Heart right ventricle (tissue), 16 donors: ENCODE results near the gene ARID5B. TPM values are rescaled to one million over a fixed set of nuclear protein-coding genes. Genes with fewer than 3 reads are reported as not detected.
A peak's percentile ranks its signal among the peaks of the same experiment; 100 is the strongest.

Experiments
- ATAC-seq, 8 donors: fragments of 200-7000 bp; cut with Tn5 transposase; one replicate each; pipeline ENCODE4 v1.9.1; 2020; ENCODE audit warnings: mild to moderate bottlenecking in 8 of 8, moderate library complexity in 8 of 8, moderate number of reproducible peaks in 1 of 8
- DNase-seq, 2 donors: peaks; one replicate each; pipeline ENCODE4 v3.0.0-alpha.2; 2020
- H3K27ac ChIP-seq, 10 donors: fragments of 200-600 bp; sonication (generic) in 2 of 10; one replicate each; pipeline versions ENCODE4 v1.5.0 to v1.8.0; 2020 to 2022; ENCODE audit warnings: mild to moderate bottlenecking in 3 of 10
- H3K27me3 ChIP-seq, 7 donors: fragments of 200-600 bp; one replicate each; pipeline ENCODE4 v1.8.0; 2021 to 2022; ENCODE audit warnings: mild to moderate bottlenecking in 2 of 7
- H3K36me3 ChIP-seq, 9 donors: fragments of 200-600 bp; sonication (generic) in 1 of 9; one replicate each; pipeline versions ENCODE4 v1.5.0 to v1.8.0; 2020 to 2022; ENCODE audit warnings: mild to moderate bottlenecking in 2 of 9
- H3K4me1 ChIP-seq, 9 donors: fragments of 200-600 bp; sonication (generic) in 1 of 9; one replicate each; pipeline versions ENCODE4 v1.5.0 to v1.8.0; 2020 to 2022; ENCODE audit warnings: mild to moderate bottlenecking in 4 of 9
- H3K4me3 ChIP-seq, 10 donors: fragments of 200-600 bp; sonication (generic) in 2 of 10; one replicate each; pipeline versions ENCODE4 v1.5.0 to v1.8.0; 2020 to 2022; ENCODE audit warnings: mild to moderate bottlenecking in 7 of 10, moderate library complexity in 2 of 10
- H3K9me3 ChIP-seq, 11 donors: fragments of 200-600 bp in 10 of 11; sonication (generic) in 2 of 11; one replicate each; pipeline versions ENCODE4 v1.5.0 to v1.8.0; 2013 to 2022; ENCODE audit warnings: mild to moderate bottlenecking in 2 of 11, control low read depth in 1 of 11, moderate library complexity in 1 of 11
- CTCF ChIP-seq, 9 donors: fragments of 200-600 bp; sonication (generic) in 2 of 9; IDR thresholded peaks; one replicate each; pipeline versions ENCODE4 v1.5.0 to v1.8.0; 2021 to 2022; ENCODE audit warnings: antibody characterized with exemption in 9 of 9, mild to moderate bottlenecking in 5 of 9, moderate library complexity in 1 of 9
- WGBS, 2 donors: extraction: QIAGEN DNeasy Blood & Tissue Kit; methylation state at CpG; one replicate each; pipeline ENCODE4 v1.1.7; 2013; ENCODE audit warnings: inconsistent platforms in 1 of 2; 5-methylcytosine and 5-hydroxymethylcytosine counted together
- intact Hi-C, 10 donors: fragments of 100-400 bp; cut with DNase I; formaldehyde crosslinking; loops; one replicate each; pipeline versions ENCODE4 v1.11.1 to v1.14.2; 2022
- polyA plus RNA-seq, 2 donors: library from polyadenylated mRNA; stranded (reverse); fragments of 200-250 nt; gene quantifications; one replicate each; pipeline ENCODE4 v1.2.3, GENCODE V29; 2013
- total RNA-seq, 10 donors: library from RNA; stranded (reverse); fragmentation: NEBNext Ultra II Directional in 3 of 10; extraction: Animal tissue kit (Norgen Biotek cat#: 25700) in 3 of 10; gene quantifications; one replicate each; pipeline versions ENCODE4 v1.2.1 to v1.2.4, GENCODE V29; 2021 to 2023
- donor health status: Arrhythmogenic right ventricular cardiomyopathy.
- donor health status: ischemic (EF 13 %, LVEDD 7.1; RV severe dilation, severe dysfunction).
- donor health status: healthy with polysubstance abuse.
- donor health status: DM: no; HTN: yes; CAD: no.
- donor health status: DM: no; HTN: no; CAD: no.
- donor health status: ischemic (EF 25% LVEDD 6.9; RV normal size, moderate dysfunction).
- donor health status: ischemic (EF 25% LVEDD 5.7; RV mildly dilated, moderate dysfunction).
- donor health status: healthy.
- donor health status: DM: yes; HTN: yes; CAD: no.
- donor health status: Ischemic cardiomyopathy.
- donor health status: ischemic (EF 35%, LVEDD 5.7; RV mildly dilated, moderate dysfunction).
- donor health status: nonischemic (EF 11% LVEDD 7.7; RV severe dilation, severe dysfunction).
- donor health status: DM: yes; HTN: yes; CAD: no.
- donor health status: PGD.
- donor health status: ischemic (EF 29% LVEDD 5.4; RV normal size, mild dysfunction).
- donor health status: nonischemic (EF 23%, LVEDD 6.1; RV moderate dilation, normal function).

Gene ARID5B
- total and polyA plus RNA-seq, 12 donors: 5.3 to 108 (median 25.5) TPM

DNA sequence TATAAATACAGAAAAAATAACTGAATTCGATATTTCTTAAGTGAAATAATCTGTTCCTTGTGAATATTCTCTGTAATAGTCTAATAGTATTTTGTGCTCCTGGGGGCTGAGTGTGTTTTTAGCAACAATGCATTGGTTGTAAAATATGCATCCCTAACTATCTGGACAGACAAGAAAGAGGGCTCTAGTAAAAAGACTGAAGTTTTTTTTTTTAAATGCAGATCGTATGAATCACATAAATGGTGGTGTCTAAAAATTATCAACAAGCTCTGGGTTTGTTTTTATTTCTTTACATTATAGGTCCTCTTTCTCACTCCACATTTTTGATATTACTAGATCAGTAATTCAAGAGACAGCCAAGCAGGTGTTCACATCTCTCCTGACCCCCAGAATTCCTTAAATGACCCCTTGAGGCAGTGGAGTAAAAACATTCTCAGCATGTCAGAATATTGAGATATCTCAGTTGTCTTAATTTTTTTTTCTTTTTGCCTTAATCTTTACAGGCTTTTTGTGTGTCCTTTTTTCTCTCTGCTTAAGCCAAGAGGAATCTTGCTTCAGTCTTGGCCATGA, 18.2 kb downstream of the ARID5B start:
- WGBS, 2 donors: 82 to 88% methylated on average over 2 of the region's 2 CpGs
- peaks cover 0 to 22% (median 0%) of the 10 kb centered on the region in 9 donors for H3K36me3 ChIP-seq
- TF ChIP-seq CTCF (IDR thresholded peaks at IDR 0.05): no peak
- peaks cover 0 to 8% (median 0%) of the 10 kb centered on the region in 9 donors for H3K4me1 ChIP-seq
- DNase-seq: no peak
- no peak overlapping the region for H3K4me3 ChIP-seq
- no peak overlapping the region for H3K27ac ChIP-seq
- intact Hi-C loops: no loop called here
- no peaks in the 10 kb centered on the region for H3K27me3 ChIP-seq
- peaks cover 0 to 11% (median 0%) of the 10 kb centered on the region in 11 donors for H3K9me3 ChIP-seq
- no peak for ATAC-seq

GRCh38 chr10:61921143-61921542, 19.6 kb downstream of the ARID5B start:
- Histone ChIP-seq H3K4me1 (peaks cover 0 to 8% (median 0%) of the 10 kb centered on the region in 9 donors), H3K4me3 (no peak overlapping the region), H3K27ac (no peak overlapping the region), H3K27me3 (no peaks in the 10 kb centered on the region), H3K36me3 (peaks cover 0 to 10% (median 0%) of the 10 kb centered on the region in 9 donors), H3K9me3 (peaks cover 0 to 11% (median 0%) of the 10 kb centered on the region in 11 donors)
- DNase-seq (no peak), ATAC-seq (peak in 1 of 8 donors; percentile 69)
- no peak for TF ChIP-seq CTCF (IDR thresholded peaks at IDR 0.05)
- intact Hi-C loops: no loop called here
- 91 to 97% methylated on average over 2 of the region's 2 CpGs for WGBS, 2 donors

DNA sequence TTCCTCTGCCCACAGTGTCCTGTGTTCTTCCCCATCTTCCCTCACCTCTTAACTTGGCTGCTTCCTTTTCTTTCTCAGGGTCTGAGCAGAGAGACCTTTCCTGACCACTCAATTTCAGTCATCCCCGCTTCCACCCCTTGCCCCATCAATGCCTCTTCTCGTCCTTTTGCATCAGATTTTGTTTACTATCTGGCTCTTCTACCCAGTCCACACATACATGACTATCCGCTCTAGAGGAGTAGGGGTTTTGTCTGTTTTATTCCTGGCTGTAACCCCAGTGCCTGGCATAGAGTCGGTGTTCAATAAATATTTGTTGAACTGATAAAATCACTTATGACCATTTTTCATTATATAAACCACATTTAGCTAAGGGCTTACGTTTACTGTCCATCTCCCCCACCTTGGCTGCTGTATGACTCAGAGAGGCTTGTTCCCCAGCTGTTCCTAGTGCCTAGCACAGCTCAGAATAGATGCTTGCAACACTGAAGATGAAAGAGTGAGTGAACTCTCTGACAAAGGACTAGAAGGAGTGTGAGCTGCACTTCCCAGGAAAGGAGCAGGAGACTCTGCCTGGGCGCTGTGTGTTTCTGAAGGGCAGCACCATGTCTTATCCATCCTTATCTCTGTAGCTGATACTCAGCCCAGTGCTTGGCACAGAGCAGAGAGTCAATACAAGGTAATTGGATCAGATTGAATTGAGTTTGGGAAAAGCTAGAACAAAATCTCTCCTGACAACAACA, 21.9 kb downstream of the ARID5B start:
- Histone ChIP-seq H3K4me1 (peaks cover 0 to 8% (median 0%) of the 10 kb centered on the region in 9 donors), H3K4me3 (no peak overlapping the region), H3K27me3 (no peaks in the 10 kb centered on the region), H3K27ac (no peak overlapping the region), H3K9me3 (peaks cover 0 to 4% (median 0%) of the 10 kb centered on the region in 11 donors), H3K36me3 (peaks cover 0 to 4% (median 0%) of the 10 kb centered on the region in 9 donors)
- ATAC-seq (peak in 1 of 8 donors; percentile 81), DNase-seq (no peak)
- intact Hi-C loops: no loop called here
- no peak for TF ChIP-seq CTCF (IDR thresholded peaks at IDR 0.05)
- WGBS, 2 donors: 80 to 82% methylated on average over 6 of the region's 6 CpGs

DNA sequence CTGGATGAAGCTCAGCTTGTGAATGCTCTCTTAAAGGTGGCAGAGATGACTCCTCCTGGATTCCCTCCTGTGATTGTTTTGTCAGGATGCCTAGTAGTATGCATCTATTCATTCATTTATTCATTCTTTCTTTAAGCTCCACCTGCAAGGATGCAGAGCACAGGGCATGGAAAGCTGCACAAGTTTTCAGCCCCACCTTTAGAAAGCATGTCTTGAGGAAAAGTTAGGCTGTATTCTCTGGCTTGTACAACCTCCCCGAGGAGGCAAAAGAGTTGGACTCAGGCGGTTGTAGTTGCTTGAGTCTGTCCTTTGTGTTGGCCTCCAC, 22.4 kb downstream of the ARID5B start:
- Histone ChIP-seq H3K27ac (no peak overlapping the region), H3K4me3 (no peak overlapping the region), H3K4me1 (peaks cover 0 to 8% (median 0%) of the 10 kb centered on the region in 9 donors), H3K36me3 (peaks cover 0 to 4% (median 0%) of the 10 kb centered on the region in 9 donors), H3K27me3 (no peaks in the 10 kb centered on the region), H3K9me3 (no peaks in the 10 kb centered on the region)
- DNase-seq: no peak
- intact Hi-C loops: no loop called here
- WGBS, 2 donors: 74 to 77% methylated on average over 2 of the region's 2 CpGs
- no peak for ATAC-seq
- no peak for TF ChIP-seq CTCF (IDR thresholded peaks at IDR 0.05)
